Inflammatory macrophage treated with lipopolysaccharide for 4 hours (primary cell): Measurements from ENCODE around the gene NUCKS1.
A peak's percentile ranks its signal among the peaks of the same experiment; 100 is the strongest.

Experiments used
- DNase-seq: peaks from one replicate; pipeline ENCODE4 v3.0.0-alpha.2; 2020

The NUCKS1 gene, protein sequence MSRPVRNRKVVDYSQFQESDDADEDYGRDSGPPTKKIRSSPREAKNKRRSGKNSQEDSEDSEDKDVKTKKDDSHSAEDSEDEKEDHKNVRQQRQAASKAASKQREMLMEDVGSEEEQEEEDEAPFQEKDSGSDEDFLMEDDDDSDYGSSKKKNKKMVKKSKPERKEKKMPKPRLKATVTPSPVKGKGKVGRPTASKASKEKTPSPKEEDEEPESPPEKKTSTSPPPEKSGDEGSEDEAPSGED

DNA sequence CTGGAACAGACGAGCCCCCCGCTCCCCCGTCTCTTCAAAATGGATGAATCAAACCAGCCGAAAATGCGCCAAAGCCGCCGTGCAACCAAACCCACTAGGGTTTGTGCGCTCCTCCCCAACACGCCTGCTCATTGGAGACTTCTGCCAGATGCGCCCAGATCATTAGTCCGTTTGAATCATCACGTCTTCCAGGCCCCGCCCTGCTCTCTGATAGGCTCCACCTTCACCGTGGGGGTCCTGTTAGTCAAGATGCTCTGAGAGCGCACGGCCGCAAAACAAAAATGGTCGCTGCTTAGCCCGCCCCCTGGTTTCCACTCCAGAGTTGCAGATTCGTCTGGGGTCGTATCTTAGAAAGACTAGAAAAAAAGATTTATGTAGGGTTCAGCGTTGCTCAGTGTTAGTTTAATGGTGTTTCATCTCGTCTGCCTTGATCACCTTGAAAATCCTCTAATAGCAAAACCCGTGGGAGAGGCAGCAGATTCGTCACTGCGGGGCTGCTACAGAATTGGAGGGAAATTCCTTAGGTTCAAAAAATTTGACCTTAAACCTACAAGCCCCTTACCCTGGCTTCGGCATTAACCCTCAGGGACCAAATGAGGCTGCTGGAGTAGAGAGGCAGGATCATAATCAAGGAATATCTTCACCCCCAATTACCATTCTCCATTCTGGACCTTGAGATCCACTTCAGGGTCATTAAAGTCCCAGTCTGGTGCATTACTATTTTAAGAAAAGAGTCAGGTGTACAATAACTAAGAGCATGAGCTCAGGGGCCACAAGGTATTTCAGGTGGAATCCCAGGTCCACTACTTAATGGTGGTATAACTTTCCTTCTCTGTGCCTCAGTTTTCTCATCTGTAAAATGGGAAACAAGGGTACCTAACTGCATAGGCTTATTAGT lies at the start of gene NUCKS1:
TSS of gene NUCKS1 (minus strand) at position 45 of the 898 bp plus-strand sequence. CDS start 209 bp downstream, outside the sequence.
- peak; percentile 99 for DNase-seq

- DNase-seq: no peak
Observed at GRCh38 chr1:205798577-205798976, 48.6 kb upstream of the NUCKS1 start.

DNA sequence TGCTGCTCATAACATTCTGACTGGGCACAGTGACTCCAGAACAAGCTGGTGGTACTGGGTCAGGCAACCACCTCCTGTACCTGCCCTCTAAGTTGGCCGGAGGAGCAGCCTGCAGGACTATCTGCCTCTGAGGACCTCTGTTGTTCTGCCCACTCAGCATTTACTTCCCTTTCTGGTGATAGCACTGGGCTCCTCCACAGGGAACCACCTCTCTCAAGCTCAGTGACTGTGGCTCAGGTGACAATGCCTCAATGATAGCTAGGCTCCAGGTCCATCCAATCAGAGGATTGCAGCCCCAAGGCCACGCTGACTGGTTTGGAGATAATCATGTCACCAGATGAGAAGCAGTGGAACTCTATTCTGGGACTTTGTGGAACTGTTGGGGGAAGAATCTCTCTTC lies 47.2 kb upstream of the NUCKS1 start:
- peak; percentile 32 for DNase-seq

GRCh38 chr1:205794011-205794730 lies 44.2 kb upstream of the NUCKS1 start:
- peak; percentile 93 for DNase-seq

GRCh38 chr1:205792961-205793673 lies 43.1 kb upstream of the NUCKS1 start:
- no peak for DNase-seq

DNA sequence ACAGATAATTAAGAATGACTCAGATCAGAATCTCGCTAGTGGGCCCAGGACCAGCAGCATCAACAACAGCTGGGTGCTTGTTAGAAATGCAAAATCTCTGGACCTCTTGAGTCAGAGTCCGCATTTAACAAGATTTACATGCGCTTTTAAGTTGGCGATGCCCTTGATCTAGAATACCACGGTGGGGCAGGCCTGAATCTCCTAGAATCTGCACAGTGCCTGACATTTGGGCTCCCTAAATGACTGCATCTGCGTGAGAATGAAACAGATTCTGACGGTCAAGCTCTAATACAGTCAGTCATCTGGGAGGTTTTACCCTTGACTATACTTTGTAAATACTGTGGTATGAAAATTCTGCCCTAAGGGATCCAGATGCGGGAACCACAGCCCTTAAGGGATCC lies 42.5 kb upstream of the NUCKS1 start:
- DNase-seq: no peak

GRCh38 chr1:205791568-205792180 lies 41.7 kb upstream of the NUCKS1 start:
- peak; percentile 73 for DNase-seq

GRCh38 chr1:205787287-205787916 lies 37.4 kb upstream of the NUCKS1 start:
- no peak for DNase-seq

- no peak for DNase-seq
Observed at GRCh38 chr1:205786601-205787000, 36.6 kb upstream of the NUCKS1 start.

- DNase-seq: no peak
Observed at GRCh38 chr1:205785446-205785845, 35.5 kb upstream of the NUCKS1 start.

DNA sequence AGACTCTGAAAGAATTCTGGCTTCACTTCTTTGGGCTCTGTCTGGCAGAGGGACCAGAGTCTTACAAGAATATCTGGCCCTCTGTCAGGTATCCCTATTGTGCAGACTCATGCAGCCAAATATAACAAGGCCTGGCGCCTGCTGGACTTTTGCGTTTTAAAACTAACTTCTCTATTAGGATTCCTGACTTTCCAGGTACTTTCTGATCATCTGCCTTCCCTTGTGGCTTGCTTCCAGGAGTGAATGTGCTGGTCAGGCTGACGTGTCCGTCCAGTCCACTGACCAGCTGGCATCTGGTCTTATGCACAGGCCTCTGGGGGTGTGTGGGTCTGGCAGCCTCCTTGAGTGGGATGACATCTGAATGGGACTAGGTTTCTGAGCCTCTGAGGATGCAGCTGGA lies 33.9 kb upstream of the NUCKS1 start:
- no peak for DNase-seq

DNA sequence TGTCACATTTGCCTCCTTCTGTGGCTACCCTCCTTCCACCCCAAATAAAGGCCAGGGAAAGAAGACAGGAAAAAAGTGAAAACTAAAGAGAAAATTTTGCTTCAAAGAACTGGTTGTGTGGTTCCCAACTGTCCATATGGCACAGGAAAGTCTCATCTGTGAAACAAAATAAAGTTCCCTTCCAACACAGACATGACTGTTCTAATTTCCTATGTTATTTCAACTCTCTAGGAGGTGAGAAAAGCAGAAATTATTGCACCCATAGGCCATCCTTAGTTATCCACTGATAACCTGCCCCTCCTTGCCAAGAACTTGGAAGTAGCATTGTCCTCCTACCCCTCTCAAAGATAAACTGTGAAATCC lies 33.4 kb upstream of the NUCKS1 start:
- no peak for DNase-seq

DNA sequence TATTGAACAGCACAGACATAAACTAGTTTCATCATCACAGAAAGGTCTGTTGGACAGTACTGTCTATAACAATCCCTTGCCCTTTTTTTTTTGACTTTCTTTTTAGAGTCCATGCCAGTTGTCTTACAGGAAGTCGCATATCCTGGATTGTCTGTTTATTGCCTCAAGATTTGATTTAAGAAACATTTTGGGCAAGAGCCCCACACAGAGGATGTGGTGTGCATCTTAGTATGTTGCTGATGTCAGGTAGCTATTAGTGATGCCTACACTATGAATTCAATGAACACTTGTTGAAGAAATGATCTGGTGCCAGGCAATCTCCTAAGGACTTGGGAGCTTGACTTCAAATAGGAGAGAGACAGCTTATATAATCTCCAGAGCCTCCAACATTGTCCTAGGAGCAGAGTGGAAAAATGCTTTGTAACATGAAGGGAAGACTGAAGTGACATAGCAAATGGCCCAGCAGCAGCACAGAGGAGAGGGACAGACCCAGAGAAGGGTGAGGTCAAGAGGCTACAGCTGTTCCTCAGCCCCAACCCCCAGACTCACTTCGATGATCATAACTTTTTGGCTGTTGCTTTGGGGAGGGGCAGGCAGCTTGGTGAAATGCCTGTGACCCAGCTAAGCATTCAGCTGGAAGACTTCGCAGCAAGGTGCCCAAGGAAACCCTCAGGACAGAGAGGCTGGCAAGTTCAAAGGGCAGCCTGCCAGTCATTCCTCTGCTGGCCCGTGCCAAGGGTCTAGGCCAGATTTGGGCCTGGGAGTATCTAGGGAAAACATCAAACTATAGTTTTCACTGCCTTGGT lies 32.8 kb upstream of the NUCKS1 start:
- no peak for DNase-seq

DNA sequence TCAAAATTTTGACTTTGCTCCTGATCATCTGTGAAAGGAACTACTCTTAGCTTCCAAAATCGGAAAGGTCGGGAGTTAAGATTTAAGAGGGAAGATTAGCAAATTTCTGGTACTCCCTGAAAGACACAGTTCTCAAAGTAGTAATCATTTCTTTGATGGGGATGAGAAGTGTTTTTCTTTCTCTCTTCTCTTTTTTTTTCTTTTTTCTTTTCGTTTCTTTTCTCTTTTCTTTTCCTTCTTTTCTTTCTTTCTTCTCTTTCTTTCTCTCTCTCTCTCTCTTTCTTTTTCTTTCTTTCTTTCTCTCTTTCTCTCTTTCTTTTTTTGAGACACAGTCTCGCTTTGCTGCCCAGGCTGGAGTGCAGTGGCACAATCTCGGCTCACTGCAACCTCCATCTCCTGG lies 30.4 kb upstream of the NUCKS1 start:
- no peak for DNase-seq

DNA sequence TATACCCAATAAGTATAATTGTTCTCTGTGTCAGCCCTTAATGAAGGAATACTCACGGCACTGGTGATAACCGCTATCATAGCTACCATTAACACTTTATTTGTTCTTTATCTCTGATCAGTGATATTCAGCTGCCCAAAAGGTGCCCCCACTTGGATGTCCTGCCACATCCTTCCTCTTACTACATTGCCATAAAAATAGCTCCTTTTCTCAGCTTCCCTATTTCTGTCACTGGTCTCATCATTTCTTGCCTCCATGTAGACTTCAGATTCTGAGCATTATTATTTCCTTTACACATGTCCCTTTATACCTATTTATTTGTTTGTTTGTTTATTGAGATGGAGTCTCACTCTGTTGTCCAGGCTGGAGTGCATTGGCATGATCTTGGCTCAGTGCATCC lies 28.0 kb upstream of the NUCKS1 start:
- DNase-seq: peak; percentile 53

- peak; percentile 60 for DNase-seq
Observed at GRCh38 chr1:205775717-205776056, 25.7 kb upstream of the NUCKS1 start.

- DNase-seq: peak; percentile 88
Observed at GRCh38 chr1:205775015-205775716, 25.2 kb upstream of the NUCKS1 start, which contains the start of gene RAB29. Gene RAB29 (minus strand): TSS chr1:205775482. CDS start chr1:205774956, 526 bp downstream.

DNA sequence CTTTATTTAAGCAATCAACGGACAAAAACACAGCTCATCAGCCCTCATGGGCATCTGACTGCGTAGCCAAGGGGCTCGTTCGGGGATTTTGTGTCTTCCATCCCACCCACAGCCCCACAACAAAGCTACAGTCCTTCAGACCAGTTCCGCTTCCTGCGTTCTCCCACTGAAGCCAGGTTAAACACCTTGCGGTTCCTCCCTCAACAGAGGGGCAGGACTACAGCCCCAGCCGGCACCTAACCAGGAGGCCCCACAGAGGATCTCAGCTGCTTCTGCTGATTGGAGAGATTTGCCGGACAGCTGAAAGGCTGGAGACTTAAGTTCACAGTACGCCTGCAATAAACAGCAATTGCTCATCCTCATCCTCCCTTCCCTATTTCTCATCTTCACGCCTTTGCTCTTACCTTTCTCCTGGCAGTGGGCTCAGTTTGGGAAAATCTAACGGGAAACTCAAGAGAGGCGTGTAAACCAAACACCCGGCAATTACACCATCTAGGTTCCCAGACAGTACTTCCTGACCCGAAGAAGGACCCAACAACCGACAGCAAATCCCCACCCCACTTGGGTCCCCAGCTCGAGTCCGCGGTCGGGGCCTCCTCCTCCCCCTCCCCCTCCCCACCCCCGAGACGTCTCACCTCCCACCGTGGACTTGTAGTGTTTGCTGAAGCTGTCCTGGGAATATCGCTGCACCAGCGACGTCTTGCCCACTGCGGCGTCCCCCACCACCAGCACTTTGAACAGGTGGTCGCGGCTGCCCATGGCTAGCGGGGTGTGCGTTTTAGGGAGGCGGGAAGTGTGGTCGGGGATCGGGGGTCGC lies 24.4 kb upstream of the NUCKS1 start:
- DNase-seq: peak; percentile 65

- DNase-seq: peak; percentile 85
Observed at GRCh38 chr1:205772607-205773032, 22.6 kb upstream of the NUCKS1 start.
